HEK293 (cell line): ENCODE data around the gene SVOPL.

Source experiments
- CTCF ChIA-PET: fragments of 350-600 bp; formaldehyde crosslinking; extraction: SDS; loops from one replicate; lab custom pipeline; 2021; ENCODE audit warnings: antibody characterized with exemption; lab: Yijun Ruan, JAX
- POLR2A ChIA-PET: fragments of 300-600 bp; formaldehyde crosslinking; extraction: SDS; loops from one replicate; lab custom pipeline; 2020; ENCODE audit warnings: antibody characterized with exemption, inconsistent platforms; lab: Yijun Ruan, JAX
- H3K27ac ChIP-seq: fragments of 200-500 bp; sonication (Bioruptor generic); 2 replicates; pipeline ENCODE4 v1.5.1; 2014; ENCODE audit warnings: low read depth, low read length, control low read depth, inconsistent platforms; ENCODE audit errors: extremely low read depth
- H3K36me3 ChIP-seq, 2 experiments: fragments of 200-500 bp in 1 of 2; sonication (Bioruptor generic) in 1 of 2; 1 replicate in 1 of 2; 2 replicates in 1 of 2; pipeline ENCODE4 v1.5.1; 2014 to 2017; ENCODE audit warnings: inconsistent platforms in 2 of 2, low read length in 2 of 2; ENCODE audit not compliant: control insufficient read depth in 2 of 2, insufficient read depth in 1 of 2
- H3K4me1 ChIP-seq: fragments of 200-500 bp; sonication (Bioruptor generic); 2 replicates; pipeline ENCODE4 v1.5.1; 2014; ENCODE audit warnings: mild to moderate bottlenecking, low read length, inconsistent platforms; ENCODE audit not compliant: control insufficient read depth, insufficient read depth
- H3K4me3 ChIP-seq: 2 replicates; pipeline ENCODE4 v1.5.1; 2011; ENCODE audit warnings: low read depth, mild to moderate bottlenecking, control low read depth, low read length, moderate library complexity
- H3K9me3 ChIP-seq: fragments of 200-500 bp; sonication (Bioruptor generic); 2 replicates; pipeline ENCODE4 v1.5.1; 2014; ENCODE audit warnings: low read depth, low read length, inconsistent platforms; ENCODE audit not compliant: control insufficient read depth, insufficient read depth
- BCL11A ChIP-seq: fragments of 450-650 bp; formaldehyde crosslinking; IDR thresholded peaks from 2 replicates; pipeline ENCODE4 v1.5.1; 2016; ENCODE audit warnings: low read depth, missing biosample characterization, missing genetic modification characterization
- BCL11B ChIP-seq: fragments of 450-650 bp; formaldehyde crosslinking; IDR thresholded peaks from 2 replicates; pipeline ENCODE4 v1.5.1; 2016; ENCODE audit warnings: low read depth, missing biosample characterization, missing genetic modification characterization
- GLI4 ChIP-seq: fragments of 450-650 bp; formaldehyde crosslinking; IDR thresholded peaks from 2 replicates; pipeline ENCODE4 v1.5.1; 2016; ENCODE audit warnings: missing biosample characterization, missing genetic modification characterization
- KLF1 ChIP-seq: fragments of 450-650 bp; formaldehyde crosslinking; IDR thresholded peaks from 2 replicates; pipeline ENCODE4 v1.5.1; 2016; ENCODE audit warnings: missing biosample characterization, missing genetic modification characterization
- KLF7 ChIP-seq: fragments of 450-650 bp; formaldehyde crosslinking; IDR thresholded peaks from 2 replicates; pipeline ENCODE4 v1.5.1; 2016; ENCODE audit warnings: missing biosample characterization, missing genetic modification characterization, borderline replicate concordance
- MYNN ChIP-seq: fragments of 450-650 bp; formaldehyde crosslinking; IDR thresholded peaks from 2 replicates; pipeline ENCODE4 v1.5.1; 2016; ENCODE audit warnings: missing biosample characterization, missing genetic modification characterization, borderline replicate concordance
- SCRT1 ChIP-seq: fragments of 450-650 bp; formaldehyde crosslinking; IDR thresholded peaks from 2 replicates; pipeline ENCODE4 v1.5.1; 2016; ENCODE audit warnings: missing biosample characterization, missing genetic modification characterization, borderline replicate concordance
- SETDB1 ChIP-seq: IDR thresholded peaks from one replicate; pipeline ENCODE4 v1.6.1; 2017; ENCODE audit warnings: mild to moderate bottlenecking, low read length, moderate library complexity, mixed read lengths; ENCODE audit not compliant: insufficient read length
- TRIM28 ChIP-seq: IDR thresholded peaks from 2 replicates; pipeline ENCODE4 v1.6.1; 2011; ENCODE audit warnings: low read length, control low read depth, borderline replicate concordance
- WT1 ChIP-seq: fragments of 450-650 bp; formaldehyde crosslinking; IDR thresholded peaks from 2 replicates; pipeline ENCODE4 v1.5.1; 2016; ENCODE audit warnings: missing biosample characterization, missing genetic modification characterization
- ZBTB49 ChIP-seq: fragments of 450-650 bp; formaldehyde crosslinking; IDR thresholded peaks from 2 replicates; pipeline ENCODE4 v1.5.1; 2016; ENCODE audit warnings: missing biosample characterization, missing genetic modification characterization, low read depth
- ZNF112 ChIP-seq: fragments of 450-650 bp; formaldehyde crosslinking; IDR thresholded peaks from 2 replicates; pipeline ENCODE4 v1.5.0; 2017; ENCODE audit warnings: missing biosample characterization, missing genetic modification characterization
- ZNF138 ChIP-seq: fragments of 450-650 bp; formaldehyde crosslinking; IDR thresholded peaks from 2 replicates; pipeline ENCODE4 v1.5.1; 2016; ENCODE audit warnings: missing biosample characterization, missing genetic modification characterization, borderline replicate concordance
- ZNF157 ChIP-seq: fragments of 450-650 bp; formaldehyde crosslinking; IDR thresholded peaks from 2 replicates; pipeline ENCODE4 v1.5.1; 2016; ENCODE audit warnings: missing biosample characterization, missing genetic modification characterization
- ZNF223 ChIP-seq: fragments of 450-650 bp; formaldehyde crosslinking; IDR thresholded peaks from 2 replicates; pipeline ENCODE4 v1.5.1; 2016; ENCODE audit warnings: missing biosample characterization, missing genetic modification characterization
- ZNF239 ChIP-seq: fragments of 450-650 bp; formaldehyde crosslinking; IDR thresholded peaks from 2 replicates; pipeline ENCODE4 v1.5.1; 2016; ENCODE audit warnings: missing biosample characterization, missing genetic modification characterization
- ZNF341 ChIP-seq: fragments of 450-650 bp; formaldehyde crosslinking; IDR thresholded peaks from 2 replicates; pipeline ENCODE4; 2016; ENCODE audit warnings: low read depth, missing biosample characterization, missing genetic modification characterization
- ZNF366 ChIP-seq: fragments of 450-650 bp; formaldehyde crosslinking; conservative IDR thresholded peaks from 2 replicates; pipeline ENCODE4 v1.5.1; 2016; ENCODE audit warnings: missing biosample characterization, missing genetic modification characterization
- ZNF514 ChIP-seq: fragments of 450-650 bp; formaldehyde crosslinking; IDR thresholded peaks from 2 replicates; pipeline ENCODE4 v1.5.1; 2016; ENCODE audit warnings: missing biosample characterization, missing genetic modification characterization
- ZNF560 ChIP-seq: fragments of 450-650 bp; formaldehyde crosslinking; IDR thresholded peaks from 2 replicates; pipeline ENCODE4 v1.5.1; 2017; ENCODE audit warnings: missing biosample characterization, missing genetic modification characterization, borderline replicate concordance
- ZNF585B ChIP-seq: fragments of 450-650 bp; formaldehyde crosslinking; IDR thresholded peaks from 2 replicates; pipeline ENCODE4 v1.5.1; 2016; ENCODE audit warnings: missing biosample characterization, missing genetic modification characterization
- ZNF670 ChIP-seq: fragments of 450-650 bp; formaldehyde crosslinking; IDR thresholded peaks from 2 replicates; pipeline ENCODE4 v1.5.1; 2016; ENCODE audit warnings: missing biosample characterization, missing genetic modification characterization, low read depth
- ZNF777 ChIP-seq: fragments of 450-650 bp; formaldehyde crosslinking; IDR thresholded peaks from 2 replicates; pipeline ENCODE4 v1.5.1; 2017; ENCODE audit warnings: missing biosample characterization, missing genetic modification characterization, borderline replicate concordance
- ZSCAN16 ChIP-seq: fragments of 450-650 bp; formaldehyde crosslinking; IDR thresholded peaks from 2 replicates; pipeline ENCODE4 v1.5.1; 2016; ENCODE audit warnings: missing biosample characterization, missing genetic modification characterization
- ZSCAN4 ChIP-seq: fragments of 450-650 bp; formaldehyde crosslinking; IDR thresholded peaks from 2 replicates; pipeline ENCODE4 v1.5.1; 2017; ENCODE audit warnings: missing biosample characterization, missing genetic modification characterization
- ZSCAN5A ChIP-seq: fragments of 450-650 bp; formaldehyde crosslinking; IDR thresholded peaks from 2 replicates; pipeline ENCODE4 v1.5.1; 2016; ENCODE audit warnings: missing biosample characterization, missing genetic modification characterization
- TF ChIP-seq, protein P1 (sequence below): fragments of 450-650 bp; formaldehyde crosslinking; IDR thresholded peaks from 2 replicates; pipeline ENCODE4 v1.5.1; 2016; ENCODE audit warnings: missing biosample characterization, missing genetic modification characterization

Gene SVOPL

DNA sequence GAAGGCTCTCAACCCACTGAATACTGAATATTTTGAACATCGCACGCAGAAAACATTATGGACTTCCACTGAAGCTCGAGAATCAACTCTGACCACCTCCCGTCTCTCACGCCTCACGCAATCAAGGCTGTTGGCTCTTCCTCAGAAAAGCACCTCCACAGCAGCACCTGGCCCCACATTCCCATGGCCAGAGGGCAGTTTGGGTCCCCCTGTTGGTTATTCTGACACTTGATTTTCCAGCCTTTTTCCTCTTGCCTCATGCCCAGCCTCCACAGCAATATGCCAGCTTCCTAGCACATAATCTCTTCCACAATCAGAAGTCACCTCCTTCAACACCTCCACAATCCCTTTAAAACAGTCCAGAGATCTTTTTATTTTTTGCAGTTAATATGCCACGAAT is 55.9 kb downstream of the SVOPL start:
- CTCF ChIA-PET: interaction anchor here (0.6 kb wide), 2 partner anchors 21 to 35 kb away, joined by 3 read pairs; no protein-coding TSS in a partner anchor
- POLR2A ChIA-PET: no interaction called here

GRCh38 chr7:138632826-138633602 is 68.1 kb downstream of the SVOPL start:
- Histone ChIP-seq H3K27ac (no peak overlapping the region), H3K36me3 (no peaks in the 10 kb centered on the region), H3K4me1 (no peaks in the 10 kb centered on the region), H3K9me3 (no peaks in the 10 kb centered on the region), H3K4me3 (no peak overlapping the region)
- CTCF ChIA-PET: no interaction called here
- no peak for TF ChIP-seq GLI4
- TF ChIP-seq SETDB1: no peak
- peak; percentile 53; the same call in 1 of the 2 replicates for TF ChIP-seq TRIM28
- TF ChIP-seq ZSCAN4: no peak
- POLR2A ChIA-PET: no interaction called here

More for the DNA sequence above, 55.9 kb downstream of the SVOPL start:
- no peak overlapping the region for H3K27ac ChIP-seq
- no peaks in the 10 kb centered on the region for H3K36me3 ChIP-seq
- TF ChIP-seq ZNF670 (tag by site-specific recombination) (no peak), KLF7 (no peak), ZNF341 (tag by site-specific recombination) (0 out of 2 replicates have a peak, but pooled peaks have one; percentile 34), ZNF366 (no peak), ZNF777 (no peak), KLF1 (tag by site-specific recombination) (no peak), ZNF138 (no peak), BCL11A (tag by site-specific recombination) (no peak)
- no peak overlapping the region for H3K4me3 ChIP-seq
- H3K9me3 ChIP-seq: no peaks in the 10 kb centered on the region
- no peaks in the 10 kb centered on the region for H3K4me1 ChIP-seq

DNA sequence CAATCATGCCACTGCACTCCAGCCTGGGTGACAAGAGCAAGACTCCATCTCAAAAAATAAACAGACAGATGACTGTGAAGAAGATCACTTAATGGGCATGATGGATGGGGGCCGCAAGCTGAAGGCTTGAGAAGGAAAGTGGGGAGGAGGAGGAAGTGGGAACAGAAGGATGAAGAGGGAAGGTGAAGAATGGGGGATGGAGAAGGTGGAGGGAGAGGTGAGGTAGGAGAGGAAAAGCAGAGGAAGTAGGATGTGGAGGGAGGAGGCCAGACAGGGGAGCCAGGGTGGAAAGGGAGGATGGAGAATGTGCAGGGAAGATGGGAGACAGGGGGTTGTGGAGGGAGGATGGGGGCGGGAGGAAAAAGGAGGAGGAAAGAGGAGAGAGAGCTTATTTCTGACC is 68.8 kb downstream of the SVOPL start:
- Histone ChIP-seq H3K27ac (no peak overlapping the region), H3K4me1 (no peaks in the 10 kb centered on the region), H3K4me3 (no peak overlapping the region), H3K9me3 (no peaks in the 10 kb centered on the region), H3K36me3 (no peaks in the 10 kb centered on the region)
- ChIA-PET POLR2A (no interaction called here), CTCF (interaction anchor here (0.5 to 0.7 kb wide), 2 partner anchors 8 to 203 kb away, joined by 3 to 4 read pairs; no protein-coding TSS in a partner anchor)
- TF ChIP-seq BCL11B (tag by site-specific recombination) (no peak), ZSCAN16 (tag by site-specific recombination) (no peak), ZNF514 (tag by site-specific recombination) (0 out of 2 replicates have a peak, but pooled peaks have one; percentile 38), WT1 (0 out of 2 replicates have a peak, but pooled peaks have one; percentile 13), ZNF157 (no peak), ZBTB49 (tag by site-specific recombination) (no peak), MYNN (tag by site-specific recombination) (no peak), ZNF223 (tag by site-specific recombination) (no peak), ZNF560 (tag by site-specific recombination) (no peak), ZNF777 (no peak), ZNF112 (tag by site-specific recombination) (no peak), ZNF239 (tag by site-specific recombination) (no peak), ZNF585B (tag by site-specific recombination) (no peak), ZSCAN5A (tag by site-specific recombination) (no peak), SCRT1 (tag by site-specific recombination) (no peak)
- TF ChIP-seq, protein P1, sequence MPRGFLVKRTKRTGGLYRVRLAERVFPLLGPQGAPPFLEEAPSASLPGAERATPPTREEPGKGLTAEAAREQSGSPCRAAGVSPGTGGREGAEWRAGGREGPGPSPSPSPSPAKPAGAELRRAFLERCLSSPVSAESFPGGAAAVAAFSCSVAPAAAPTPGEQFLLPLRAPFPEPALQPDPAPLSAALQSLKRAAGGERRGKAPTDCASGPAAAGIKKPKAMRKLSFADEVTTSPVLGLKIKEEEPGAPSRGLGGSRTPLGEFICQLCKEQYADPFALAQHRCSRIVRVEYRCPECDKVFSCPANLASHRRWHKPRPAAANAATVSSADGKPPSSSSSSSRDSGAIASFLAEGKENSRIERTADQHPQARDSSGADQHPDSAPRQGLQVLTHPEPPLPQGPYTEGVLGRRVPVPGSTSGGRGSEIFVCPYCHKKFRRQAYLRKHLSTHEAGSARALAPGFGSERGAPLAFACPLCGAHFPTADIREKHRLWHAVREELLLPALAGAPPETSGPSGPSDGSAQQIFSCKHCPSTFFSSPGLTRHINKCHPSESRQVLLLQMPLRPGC (tag by site-specific recombination): no peak
